8988T (cell line): ENCODE results near the gene EPHA2.
"Not testable (repeated sequence)": the region's sequence is repeated elsewhere in the genome, so short reads cannot be mapped to it uniquely, and the experiment has no call there.

ENCODE experiments used
- DNase-seq: peaks from one replicate; pipeline ENCODE4 v3.0.0; 2011

Gene EPHA2

DNA sequence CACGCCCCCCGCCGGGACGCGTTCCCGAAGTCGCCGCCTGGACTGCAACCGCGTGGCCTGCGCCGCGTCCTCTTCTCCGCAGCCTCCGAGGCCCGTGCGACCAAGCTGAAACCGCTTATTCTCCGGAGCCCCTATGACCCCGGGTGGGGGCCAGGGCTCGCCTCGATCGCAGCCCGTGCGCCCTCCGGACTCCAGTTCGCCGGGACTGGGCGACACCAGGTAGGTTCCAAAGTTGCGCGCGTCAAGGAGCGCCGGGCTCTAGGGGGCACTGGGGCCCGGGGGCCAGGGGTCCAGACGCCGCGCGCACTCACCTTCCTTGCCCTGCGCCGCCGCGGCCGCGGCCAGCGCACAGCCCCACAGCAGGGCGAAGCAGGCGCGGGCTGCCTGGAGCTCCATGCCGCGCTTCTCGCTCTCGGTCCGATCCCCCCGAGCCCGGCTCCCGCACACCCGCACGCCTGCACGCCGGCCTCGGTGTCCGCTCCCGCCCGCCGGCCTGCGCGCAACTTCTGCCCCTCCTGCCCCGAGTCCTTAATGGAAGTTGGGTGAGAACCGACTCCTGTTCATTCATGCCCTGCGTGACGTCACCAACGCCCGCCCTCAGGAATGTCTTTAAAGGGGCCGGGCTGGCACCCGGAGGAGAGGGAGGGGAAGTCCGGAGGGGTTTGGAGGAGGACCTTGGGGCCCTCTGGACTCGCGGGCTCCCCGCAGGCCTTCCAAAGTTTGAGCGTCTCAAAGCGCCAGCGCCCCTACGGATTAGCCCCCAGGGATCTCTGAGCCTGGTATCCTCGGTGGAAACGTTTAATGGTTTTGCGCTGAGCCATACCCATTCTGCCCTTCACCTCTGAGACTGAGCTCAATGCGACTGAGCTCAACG is at the start of gene EPHA2:
Gene EPHA2 (minus strand): TSS at position 533 of the 874 bp plus-strand sequence. CDS start 137 bp downstream, at position 396.
- DNase-seq, result peak; percentile 80

- DNase-seq, result no peak
Measured at GRCh38 chr1:16205334-16205671, 49.4 kb upstream of the EPHA2 start.

- no peak for DNase-seq
Measured at GRCh38 chr1:16204634-16205333, 48.9 kb upstream of the EPHA2 start.

DNA sequence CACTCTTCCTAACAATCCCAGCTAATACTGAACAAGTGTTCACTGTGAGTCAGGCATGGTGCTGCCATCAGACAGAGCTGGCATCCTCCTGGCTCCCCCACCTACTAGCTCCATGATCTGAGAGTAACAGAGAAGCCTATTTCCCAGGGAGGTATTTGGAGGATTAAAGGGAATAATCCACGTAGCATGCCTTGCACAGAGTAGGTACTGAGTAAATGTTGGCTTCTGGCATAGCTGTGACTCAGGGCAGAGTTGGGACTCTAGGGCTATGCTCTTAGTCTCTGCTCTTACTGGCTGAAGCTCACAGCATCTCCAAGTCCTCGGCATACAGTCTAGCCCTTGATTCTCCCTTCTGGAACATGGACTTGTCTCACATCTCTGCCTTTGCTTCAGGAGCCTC is 48.3 kb upstream of the EPHA2 start:
- DNase-seq, result no peak

- DNase-seq, result no peak
Measured at GRCh38 chr1:16203550-16203949, 47.7 kb upstream of the EPHA2 start.

- no peak for DNase-seq
Measured at GRCh38 chr1:16202281-16203210, 46.7 kb upstream of the EPHA2 start.

GRCh38 chr1:16199700-16200099 is 43.8 kb upstream of the EPHA2 start:
- DNase-seq, result no peak

DNA sequence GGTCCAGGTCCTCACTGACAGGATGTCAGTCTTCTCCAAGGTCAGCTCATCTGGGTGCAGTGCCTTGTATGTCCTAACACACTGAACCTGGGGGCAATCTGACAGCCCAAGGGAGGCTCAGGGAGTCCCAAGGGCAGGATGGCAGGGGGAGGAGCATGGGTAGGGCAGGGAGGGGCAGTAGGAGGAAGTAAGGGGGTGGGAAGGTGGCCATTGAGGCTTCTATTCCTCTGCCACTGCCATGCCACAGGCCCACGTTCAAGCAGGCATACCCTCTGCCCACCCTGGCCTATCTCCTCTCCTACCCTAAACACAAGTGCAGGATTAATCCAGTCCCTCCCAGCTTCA is 43.3 kb upstream of the EPHA2 start:
- no peak for DNase-seq

GRCh38 chr1:16198444-16199156 is 42.7 kb upstream of the EPHA2 start:
- no peak for DNase-seq

GRCh38 chr1:16196874-16197273 is 41.0 kb upstream of the EPHA2 start:
- no peak for DNase-seq

DNA sequence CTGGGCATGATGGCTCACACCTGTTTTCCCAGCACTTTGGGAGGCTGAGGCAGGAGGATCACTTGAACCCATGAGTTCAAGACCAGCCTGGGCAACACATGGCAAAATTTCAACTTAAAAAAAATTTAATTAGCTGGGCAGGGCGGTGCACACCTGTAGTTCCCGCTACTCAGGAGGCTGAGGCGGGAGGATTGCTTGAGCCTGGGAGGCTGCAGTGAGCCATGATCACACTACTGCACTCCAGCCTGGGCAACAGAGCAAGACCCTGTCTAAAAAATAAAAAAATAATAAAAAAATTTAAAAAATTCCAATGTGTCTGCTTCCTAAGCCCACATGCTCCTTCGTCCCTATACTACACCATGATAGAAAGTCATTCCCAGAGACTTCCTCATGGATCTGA is 40.3 kb upstream of the EPHA2 start:
- not testable (repeated sequence) for DNase-seq

DNA sequence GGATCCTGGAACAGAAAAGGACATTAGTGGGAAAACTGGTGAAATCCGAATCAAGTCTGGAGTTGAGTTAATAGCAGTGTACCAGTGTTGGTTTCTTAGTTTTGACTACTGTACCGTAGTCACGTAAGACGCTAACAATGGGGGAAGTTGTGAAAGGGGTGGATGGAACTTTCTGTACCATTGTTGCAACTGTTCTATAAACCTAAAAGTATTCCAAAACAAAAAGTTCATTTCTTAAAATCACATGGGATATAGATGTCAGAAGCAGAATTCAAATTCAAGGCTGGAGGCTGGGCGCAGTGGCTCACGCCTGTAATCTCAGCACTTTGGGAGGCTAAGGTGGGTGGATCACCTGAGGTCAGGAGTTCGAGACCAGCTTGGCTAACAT is 39.6 kb upstream of the EPHA2 start:
- no peak for DNase-seq

DNA sequence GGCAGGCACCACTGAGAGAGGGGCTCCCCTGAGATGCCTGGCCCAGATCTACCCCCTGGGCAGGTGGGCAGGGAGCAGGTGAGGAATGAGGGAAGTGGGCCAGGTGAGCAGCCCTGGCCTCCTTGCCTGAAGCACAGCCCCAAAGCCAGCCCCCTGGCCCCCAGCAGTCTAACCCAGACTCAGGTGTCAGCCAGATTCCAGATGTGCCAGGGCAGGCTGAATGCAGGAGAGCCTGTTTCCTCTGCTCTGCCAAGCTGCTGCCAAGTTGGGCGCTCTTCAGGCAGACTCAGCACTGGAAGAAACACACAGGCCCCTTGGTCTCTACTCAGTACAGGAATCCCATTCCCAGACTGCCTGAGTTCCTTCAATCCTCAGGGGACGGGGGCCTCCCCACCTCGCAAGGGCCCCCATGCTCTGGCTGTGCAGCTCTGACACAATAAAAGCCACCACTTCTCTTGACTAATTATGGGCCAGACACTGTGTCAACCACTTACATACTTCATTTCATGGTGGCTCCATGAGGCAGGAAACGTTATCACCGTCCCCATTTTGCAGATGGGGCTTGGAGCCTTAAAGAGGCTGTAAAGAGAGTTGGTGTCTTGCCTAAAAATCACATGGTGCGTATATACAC is 36.2 kb upstream of the EPHA2 start:
- DNase-seq, result no peak

- DNase-seq, result no peak
Measured at GRCh38 chr1:16191309-16191708, 35.4 kb upstream of the EPHA2 start.

- no peak for DNase-seq
Measured at GRCh38 chr1:16189921-16190621, 34.2 kb upstream of the EPHA2 start.

- no peak for DNase-seq
Measured at GRCh38 chr1:16189003-16189402, 33.1 kb upstream of the EPHA2 start.

DNA sequence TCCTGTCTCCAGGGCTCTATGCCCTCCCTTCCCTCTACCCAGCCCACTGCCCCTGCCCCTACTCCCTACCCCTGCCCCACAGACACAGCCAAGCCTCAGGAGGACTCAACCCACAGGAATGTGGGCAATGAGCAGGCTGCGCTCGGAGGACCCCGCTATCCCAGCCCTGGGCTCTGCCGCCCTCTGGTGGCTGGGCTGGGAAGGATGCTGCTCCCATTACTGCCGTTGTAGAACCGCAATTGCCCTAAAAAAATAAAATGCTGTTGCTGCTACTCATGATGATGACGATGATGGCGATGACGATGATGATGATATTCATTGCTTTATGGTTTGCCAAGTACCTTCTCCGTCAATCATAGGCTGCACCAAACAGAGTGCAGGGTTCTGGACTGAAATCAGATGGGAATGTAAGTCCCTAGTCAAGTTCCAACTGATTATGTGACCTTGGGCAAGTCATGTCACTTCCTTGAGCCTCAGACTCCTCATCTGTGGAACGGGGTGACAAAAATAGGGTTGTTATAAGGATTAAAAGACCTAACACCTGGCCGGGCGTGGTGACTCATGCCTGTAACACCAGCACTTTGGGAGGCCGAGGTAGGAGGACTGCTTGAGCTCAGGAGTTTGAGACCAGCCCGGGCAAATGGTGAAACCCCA is 32.0 kb upstream of the EPHA2 start:
- DNase-seq, result peak; percentile 48

GRCh38 chr1:16186655-16187235 is 30.9 kb upstream of the EPHA2 start:
- DNase-seq, result no peak

GRCh38 chr1:16184557-16185303 is 28.9 kb upstream of the EPHA2 start:
- no peak for DNase-seq
